ENCODE measurements around the gene ZSCAN5C. TPM values are rescaled to one million over a fixed set of nuclear protein-coding genes. Genes with fewer than 3 reads are reported as not detected.
A peak's percentile ranks its signal among the peaks of the same experiment; 100 is the strongest.
"Not testable (repeated sequence)": the region's sequence is repeated elsewhere in the genome, so short reads cannot be mapped to it uniquely, and the experiment has no call there.

The ZSCAN5C gene
- total RNA-seq, 6 experiments from 2014 or later, result not detected

DNA sequence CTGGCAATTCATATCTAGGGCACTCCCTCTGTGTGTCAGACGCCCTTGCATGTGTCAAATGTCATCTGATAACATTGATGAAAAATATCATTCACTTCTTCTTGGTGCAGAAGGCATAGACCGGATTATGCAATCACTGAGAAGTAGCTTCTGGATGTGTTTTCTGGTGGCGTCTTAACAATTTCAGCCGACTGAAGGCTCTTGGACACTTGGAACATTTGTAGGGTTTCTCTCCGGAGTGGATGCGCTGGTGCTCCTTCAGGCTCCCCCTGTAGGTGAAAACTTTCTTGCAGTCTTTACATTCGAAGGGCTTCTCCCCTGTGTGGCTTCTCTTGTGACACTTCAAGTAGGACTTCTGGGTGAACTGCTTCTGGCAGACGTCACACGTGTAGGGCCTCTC, 19.4 kb downstream of the ZSCAN5C start:
- H3K4me1 ChIP-seq; H3K27ac ChIP-seq; H3K4me3 ChIP-seq; intact Hi-C loops (cut with DNase I); H3K36me3 ChIP-seq; H3K9me3 ChIP-seq; H3K27me3 ChIP-seq; DNase-seq: not testable (repeated sequence)
- ATAC-seq, result peak in 3 of 4 donors; percentile 32 to 56 (median 47)
- TF ChIP-seq, protein P1, sequence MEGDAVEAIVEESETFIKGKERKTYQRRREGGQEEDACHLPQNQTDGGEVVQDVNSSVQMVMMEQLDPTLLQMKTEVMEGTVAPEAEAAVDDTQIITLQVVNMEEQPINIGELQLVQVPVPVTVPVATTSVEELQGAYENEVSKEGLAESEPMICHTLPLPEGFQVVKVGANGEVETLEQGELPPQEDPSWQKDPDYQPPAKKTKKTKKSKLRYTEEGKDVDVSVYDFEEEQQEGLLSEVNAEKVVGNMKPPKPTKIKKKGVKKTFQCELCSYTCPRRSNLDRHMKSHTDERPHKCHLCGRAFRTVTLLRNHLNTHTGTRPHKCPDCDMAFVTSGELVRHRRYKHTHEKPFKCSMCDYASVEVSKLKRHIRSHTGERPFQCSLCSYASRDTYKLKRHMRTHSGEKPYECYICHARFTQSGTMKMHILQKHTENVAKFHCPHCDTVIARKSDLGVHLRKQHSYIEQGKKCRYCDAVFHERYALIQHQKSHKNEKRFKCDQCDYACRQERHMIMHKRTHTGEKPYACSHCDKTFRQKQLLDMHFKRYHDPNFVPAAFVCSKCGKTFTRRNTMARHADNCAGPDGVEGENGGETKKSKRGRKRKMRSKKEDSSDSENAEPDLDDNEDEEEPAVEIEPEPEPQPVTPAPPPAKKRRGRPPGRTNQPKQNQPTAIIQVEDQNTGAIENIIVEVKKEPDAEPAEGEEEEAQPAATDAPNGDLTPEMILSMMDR (IDR thresholded peaks at IDR 0.05), result peak in 3 of 4 donors; percentile 17 to 33 (median 22)
- WGBS (ENCODE audit: insufficient coverage, low coverage, low lambda C conversion rate, missing lambda C conversion rate), result 53% methylated on average over 6 of the region's 9 CpGs

DNA sequence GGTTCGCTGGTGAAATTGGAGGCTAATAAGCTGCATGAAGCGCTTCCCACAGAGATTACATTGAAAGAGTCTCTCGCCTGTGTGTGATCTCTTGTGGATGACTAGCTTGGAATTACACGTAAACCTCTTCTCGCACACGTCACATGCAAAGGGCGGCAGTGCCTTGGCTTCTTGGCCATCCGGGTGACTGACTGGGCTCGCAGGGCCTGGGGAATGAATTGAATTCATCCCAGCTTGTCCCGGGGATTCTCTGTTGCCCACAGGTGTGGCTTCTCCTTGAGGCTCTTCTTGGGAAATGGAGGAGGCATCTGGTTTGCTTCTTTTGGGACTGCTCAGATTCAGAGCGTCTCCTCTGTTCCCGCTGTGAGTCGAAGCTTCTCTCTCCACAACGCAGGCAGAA, 19.8 kb downstream of the ZSCAN5C start:
- ATAC-seq (no peak), DNase-seq (no peak)
- H3K27me3 ChIP-seq, result no peaks in the 10 kb centered on the region
- WGBS (ENCODE audit: insufficient coverage, low coverage, low lambda C conversion rate, missing lambda C conversion rate), result 88% methylated on average over 4 of the region's 14 CpGs
- H3K36me3 ChIP-seq, result no peaks in the 10 kb centered on the region
- no peaks in the 10 kb centered on the region for H3K9me3 ChIP-seq
- H3K27ac ChIP-seq, result no peak overlapping the region
- H3K4me3 ChIP-seq, result no peak overlapping the region
- intact Hi-C loops (cut with DNase I), result no loop called here
- TF ChIP-seq, protein P1 (IDR thresholded peaks at IDR 0.05), result no peak
- no peaks in the 10 kb centered on the region for H3K4me1 ChIP-seq

DNA sequence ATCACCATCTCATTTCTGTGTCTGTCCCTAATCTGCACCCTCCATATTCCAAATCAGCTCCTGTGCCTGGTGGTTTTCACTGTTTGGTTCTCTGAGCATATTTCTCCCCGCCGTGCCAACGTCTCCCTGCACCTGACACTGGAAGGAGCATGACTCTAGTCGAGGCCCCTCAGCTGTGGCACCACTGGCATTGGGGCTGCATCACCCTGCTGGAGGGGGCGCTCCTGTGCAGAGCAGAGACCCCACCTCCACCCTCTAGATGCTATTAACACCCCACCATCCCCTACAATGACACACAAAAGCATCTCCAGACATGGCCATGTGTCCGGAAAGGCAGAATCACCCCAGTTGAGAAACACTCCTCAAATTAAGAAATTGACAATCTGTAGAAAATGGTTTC, 20.8 kb downstream of the ZSCAN5C start:
- Histone ChIP-seq H3K9me3 (no peaks in the 10 kb centered on the region), H3K27ac (no peak overlapping the region), H3K36me3 (no peaks in the 10 kb centered on the region), H3K27me3 (no peaks in the 10 kb centered on the region), H3K4me3 (no peak overlapping the region), H3K4me1 (no peaks in the 10 kb centered on the region)
- no peak for ATAC-seq
- intact Hi-C loops (cut with DNase I), result no loop called here
- DNase-seq, result no peak
- 73% methylated on average over 6 of the region's 6 CpGs for WGBS (ENCODE audit: insufficient coverage, low coverage, low lambda C conversion rate, missing lambda C conversion rate)
- TF ChIP-seq, protein P1 (IDR thresholded peaks at IDR 0.05), result no peak
- no peak for TF ChIP-seq POLR2A (IDR thresholded peaks at IDR 0.05)

DNA sequence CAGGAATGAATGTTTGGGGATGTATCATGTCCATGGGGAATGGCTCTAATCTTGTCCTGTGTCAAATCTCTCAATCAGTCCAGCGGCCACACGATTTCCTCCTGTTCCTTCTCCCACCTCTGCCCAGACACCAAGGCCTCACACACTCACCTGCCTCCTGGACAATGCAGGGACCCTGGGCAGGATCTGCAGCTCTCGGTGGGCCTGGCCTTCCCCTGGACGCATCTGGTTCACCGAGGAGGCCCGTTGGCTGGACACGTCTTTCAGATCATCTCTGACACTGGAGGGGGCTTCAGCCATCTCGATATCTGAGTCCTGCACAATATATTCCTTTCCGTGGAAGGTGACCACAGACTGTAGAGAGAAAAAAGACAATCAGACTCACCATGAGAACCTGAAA, 21.4 kb downstream of the ZSCAN5C start:
- WGBS (ENCODE audit: insufficient coverage, low coverage, low lambda C conversion rate, missing lambda C conversion rate), result 81% methylated on average over 6 of the region's 9 CpGs
- H3K4me1 ChIP-seq, result no peaks in the 10 kb centered on the region
- H3K27ac ChIP-seq, result no peak overlapping the region
- H3K36me3 ChIP-seq, result no peaks in the 10 kb centered on the region
- H3K9me3 ChIP-seq, result no peaks in the 10 kb centered on the region
- no peak for ATAC-seq
- H3K27me3 ChIP-seq, result no peaks in the 10 kb centered on the region
- DNase-seq, result no peak
- intact Hi-C loops (cut with DNase I), result no loop called here
- TF ChIP-seq POLR2A (IDR thresholded peaks at IDR 0.05), result no peak
- TF ChIP-seq, protein P1 (IDR thresholded peaks at IDR 0.05), result no peak
- H3K4me3 ChIP-seq, result no peak overlapping the region

DNA sequence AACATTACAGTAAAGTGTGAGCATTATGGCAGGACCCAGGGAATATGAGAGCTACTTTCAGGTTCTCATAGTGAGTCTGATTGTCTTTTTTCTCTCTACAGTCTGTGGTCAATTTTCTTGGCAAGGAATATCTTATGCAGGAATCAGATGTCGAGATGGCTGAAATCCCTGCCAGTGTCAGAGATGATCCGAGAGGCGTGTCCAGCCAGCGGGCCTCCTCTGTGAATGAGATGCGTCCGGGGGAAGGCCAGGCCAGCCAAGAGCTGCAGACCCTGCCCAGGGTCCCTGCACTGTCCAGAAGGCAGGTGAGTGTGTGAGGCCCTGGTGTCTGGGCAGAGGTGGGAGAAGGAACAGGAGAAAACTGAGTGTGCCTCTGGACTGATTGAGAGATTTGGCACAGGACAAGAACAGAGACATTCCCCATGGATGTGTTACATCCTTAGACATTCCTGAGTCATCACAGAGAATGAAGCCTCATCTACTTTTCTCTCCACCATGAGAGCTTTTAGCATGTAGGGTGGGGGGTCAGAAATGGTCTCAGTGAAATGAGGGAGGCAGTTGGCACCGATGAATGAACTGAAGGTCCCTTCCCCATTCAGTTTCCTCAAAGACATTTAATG, 43.2 kb downstream of the ZSCAN5C start:
- intact Hi-C loops (cut with DNase I), result no loop called here
- ATAC-seq (no peak), DNase-seq (no peak)
- WGBS (ENCODE audit: insufficient coverage, low coverage, low lambda C conversion rate, missing lambda C conversion rate), result 96% methylated on average over 7 of the region's 7 CpGs
- H3K36me3 ChIP-seq, result no peaks in the 10 kb centered on the region
- no peak overlapping the region for H3K4me3 ChIP-seq
- no peaks in the 10 kb centered on the region for H3K27me3 ChIP-seq
- no peaks in the 10 kb centered on the region for H3K9me3 ChIP-seq
- no peak overlapping the region for H3K27ac ChIP-seq
- TF ChIP-seq, protein P1 (IDR thresholded peaks at IDR 0.05), result no peak
- TF ChIP-seq POLR2A (IDR thresholded peaks at IDR 0.05), result no peak
- H3K4me1 ChIP-seq, result no peaks in the 10 kb centered on the region

DNA sequence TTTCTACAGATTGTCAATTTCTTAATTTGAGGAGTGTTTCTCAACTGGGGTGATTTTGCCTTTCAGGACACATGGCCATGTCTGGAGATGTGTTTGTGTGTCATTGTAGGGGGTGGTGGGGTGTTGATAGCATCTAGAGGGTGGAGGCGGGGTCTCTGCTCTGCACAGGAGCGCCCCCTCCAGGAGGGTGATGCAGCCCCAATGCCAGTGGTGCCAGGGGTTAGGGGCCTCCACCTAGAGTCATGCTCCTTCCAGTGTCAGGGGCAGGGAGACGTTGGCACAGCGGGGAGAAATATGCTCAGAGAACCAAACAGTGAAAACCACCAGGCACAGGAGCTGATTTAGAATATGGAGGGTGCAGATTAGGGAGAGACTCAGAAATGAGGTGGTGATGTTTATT, 43.7 kb downstream of the ZSCAN5C start:
- H3K4me3 ChIP-seq; H3K36me3 ChIP-seq; H3K27ac ChIP-seq; DNase-seq; H3K27me3 ChIP-seq; ATAC-seq; H3K9me3 ChIP-seq; intact Hi-C loops (cut with DNase I); H3K4me1 ChIP-seq: not testable (repeated sequence)
- 79% methylated on average over 4 of the region's 4 CpGs for WGBS (ENCODE audit: insufficient coverage, low coverage, low lambda C conversion rate, missing lambda C conversion rate)

DNA sequence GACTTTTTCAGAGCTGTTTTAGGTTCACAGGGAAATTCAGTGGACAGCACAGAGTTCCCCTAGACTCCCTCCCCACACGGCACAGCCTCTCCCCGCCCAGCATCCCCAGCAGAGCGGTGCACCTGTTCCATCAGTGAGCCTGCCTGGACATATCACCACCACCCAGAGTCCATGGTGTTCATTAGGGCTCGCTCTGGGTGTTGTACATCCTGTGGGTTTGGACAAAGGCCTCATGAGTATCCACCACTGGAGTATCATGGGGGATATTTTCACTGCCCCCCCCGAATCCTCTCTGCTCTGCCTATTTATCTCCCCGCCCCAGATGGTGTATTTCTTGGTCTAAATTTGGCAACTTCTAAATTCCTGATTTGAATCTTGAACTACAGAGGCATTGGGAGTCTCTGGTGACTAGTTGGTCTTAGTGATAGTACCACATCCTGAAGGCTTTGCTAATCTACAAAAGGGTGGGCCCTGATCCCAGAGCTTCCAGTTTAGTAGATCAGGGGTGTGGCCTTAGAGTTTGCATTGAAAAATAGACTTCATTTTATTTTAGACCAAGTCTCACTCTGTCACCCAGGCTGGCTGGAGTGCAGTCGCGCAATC, 46.8 kb downstream of the ZSCAN5C start:
- ATAC-seq; H3K27ac ChIP-seq; H3K27me3 ChIP-seq; H3K36me3 ChIP-seq; H3K9me3 ChIP-seq; H3K4me1 ChIP-seq; intact Hi-C loops (cut with DNase I); DNase-seq; H3K4me3 ChIP-seq: not testable (repeated sequence)
- whole genome bisulfite sequencing (ENCODE audit: insufficient coverage, low coverage, low lambda C conversion rate, missing lambda C conversion rate), result 85% methylated on average over 2 of the region's 8 CpGs
